Mesodermal cell (in vitro differentiated cells): ENCODE results near the gene OR1B1.
"Not testable (repeated sequence)": the region's sequence is repeated elsewhere in the genome, so short reads cannot be mapped to it uniquely, and the experiment has no call there.

Experiments used
- H3K27ac ChIP-seq: 2 replicates; pipeline ENCODE4 v1.7.0; 2013; ENCODE audit warnings: mild to moderate bottlenecking, low read depth, low read length, moderate library complexity; ENCODE audit not compliant: severe bottlenecking
- H3K36me3 ChIP-seq: 2 replicates; pipeline ENCODE4 v1.7.1; 2013; ENCODE audit warnings: mild to moderate bottlenecking, low read length, moderate library complexity; ENCODE audit not compliant: control insufficient read depth, insufficient read depth
- H3K4me1 ChIP-seq: one replicate; pipeline ENCODE4 v1.7.1; 2013; ENCODE audit warnings: mild to moderate bottlenecking, low read length; ENCODE audit not compliant: insufficient read depth, control insufficient read depth, poor library complexity, severe bottlenecking
- H3K4me3 ChIP-seq: 2 replicates; pipeline ENCODE4 v1.7.0; 2013; ENCODE audit warnings: low read length, control low read depth, mild to moderate bottlenecking; ENCODE audit not compliant: insufficient read depth, poor library complexity, severe bottlenecking; ENCODE audit errors: extremely low read depth
- H3K9me3 ChIP-seq: 2 replicates; pipeline ENCODE4 v1.7.1; 2013; ENCODE audit warnings: mild to moderate bottlenecking, low read length, moderate library complexity; ENCODE audit not compliant: control insufficient read depth
- WGBS, 2 experiments: methylation state at CpG; one replicate each; pipeline ENCODE4 v1.1.5; 2013; ENCODE audit warnings: missing lambda C conversion rate in 2 of 2; ENCODE audit not compliant: insufficient coverage in 2 of 2; 5-methylcytosine and 5-hydroxymethylcytosine counted together

Gene OR1B1

GRCh38 chr9:122605691-122606090 is 51.7 kb downstream of the OR1B1 start:
- no peak overlapping the region for H3K27ac ChIP-seq
- H3K4me1 ChIP-seq, result no peaks in the 10 kb centered on the region
- H3K4me3 ChIP-seq, result no peak overlapping the region
- WGBS, 2 experiments, result 50% methylated on average over 1 of the region's 1 CpG; no CpG with 5 or more reads in 1 of the 2 experiments
- no peaks in the 10 kb centered on the region for H3K36me3 ChIP-seq
- peaks cover 18% of the 10 kb centered on the region for H3K9me3 ChIP-seq

DNA sequence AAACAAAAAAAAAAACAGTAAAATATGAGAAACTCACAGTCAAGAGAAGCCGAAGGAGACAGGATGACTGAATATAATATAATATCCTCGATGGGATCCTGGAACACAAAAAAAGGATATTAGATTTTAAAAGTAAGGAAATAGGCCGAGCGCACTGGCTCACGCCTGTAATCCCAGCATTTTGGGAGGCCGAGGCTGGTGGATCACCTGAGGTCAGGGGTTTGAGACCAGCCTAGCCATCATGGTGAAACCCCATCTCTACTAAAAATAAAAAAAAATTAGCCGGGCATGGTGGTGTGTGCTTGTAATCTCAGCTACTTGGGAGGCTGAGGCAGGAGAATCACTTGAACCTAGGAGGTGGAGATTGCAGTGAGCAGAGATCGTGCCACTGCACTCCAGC is 74.1 kb downstream of the OR1B1 start, which contains the start of gene OR1L8:
TSS of gene OR1L8 (minus strand) at position 101 of the 400 bp plus-strand sequence. CDS start 14,907 bp downstream, outside the sequence.
- not testable (repeated sequence) for H3K4me3 ChIP-seq, H3K27ac ChIP-seq, H3K4me1 ChIP-seq, H3K36me3 ChIP-seq, H3K9me3 ChIP-seq
- WGBS, 2 experiments, result 87 to 90% methylated on average over 6 to 7 of the region's 8 CpGs

DNA sequence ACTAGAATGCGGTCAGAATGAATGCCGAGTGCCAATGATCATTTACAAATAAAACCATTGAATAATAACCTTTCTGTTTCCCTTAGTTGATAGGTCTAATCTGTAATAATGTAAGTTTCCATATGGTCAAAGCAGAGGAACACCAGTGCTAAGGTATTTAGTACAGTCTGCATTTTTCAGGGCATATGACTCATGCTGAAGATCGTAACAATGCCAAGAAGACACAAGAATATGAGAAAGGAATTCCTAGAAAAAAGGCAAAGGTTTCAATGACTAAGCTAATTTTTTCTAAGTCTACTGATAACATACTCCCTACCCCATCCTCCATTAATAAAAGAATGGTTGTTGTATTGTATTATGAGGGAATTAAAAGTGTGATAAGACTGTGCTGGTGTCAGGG is 77.1 kb downstream of the OR1B1 start:
- WGBS, 2 experiments, result 71 to 100% methylated on average over 1 of the region's 3 CpGs
- Histone ChIP-seq H3K4me1 (no peaks in the 10 kb centered on the region), H3K9me3 (peaks cover 3% of the 10 kb centered on the region), H3K36me3 (no peaks in the 10 kb centered on the region), H3K4me3 (no peak overlapping the region), H3K27ac (no peak overlapping the region)

DNA sequence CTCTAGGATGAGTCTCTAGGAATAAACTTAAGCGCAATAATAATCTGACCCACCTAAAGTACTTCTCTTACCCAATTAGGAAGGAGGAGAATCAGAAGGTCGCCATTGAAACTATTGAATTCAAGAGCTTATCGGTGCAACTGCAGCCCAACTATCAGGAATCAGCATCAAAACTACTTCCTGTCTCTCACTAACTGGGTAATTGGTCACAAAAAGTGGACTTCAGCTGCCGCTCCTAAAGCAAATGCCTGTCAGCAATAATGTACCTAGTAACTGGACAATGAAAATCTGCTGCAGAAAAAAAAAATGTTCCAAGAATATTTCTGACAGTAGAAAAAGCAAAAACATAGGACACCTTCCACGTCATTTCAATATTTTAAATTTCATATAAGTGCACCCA is 77.6 kb downstream of the OR1B1 start:
- H3K27ac ChIP-seq, result no peak overlapping the region
- no peaks in the 10 kb centered on the region for H3K4me1 ChIP-seq
- no peak overlapping the region for H3K4me3 ChIP-seq
- no CpG with 5 or more reads among the region's 5 CpGs for WGBS, 2 experiments
- peaks cover 3% of the 10 kb centered on the region for H3K9me3 ChIP-seq
- no peaks in the 10 kb centered on the region for H3K36me3 ChIP-seq
